CD4-positive, alpha-beta T cell treated with Interleukin-15 for 1 hour (primary cell): ENCODE results near the gene RGS2.
A peak's percentile ranks its signal among the peaks of the same experiment; 100 is the strongest.

Experiments used
- DNase-seq: peaks from one replicate; pipeline ENCODE4 v3.0.0-alpha.2; 2020

The RGS2 gene

GRCh38 chr1:192808518-192809306 is at the start of gene RGS2:
Gene RGS2, plus strand, starts transcription at chr1:192809039. Its CDS starts 33 bp downstream, at chr1:192809072.
- peak; percentile 93 for DNase-seq

- DNase-seq = no peak
Observed at GRCh38 chr1:192759104-192759503, 49.7 kb upstream of the RGS2 start.

GRCh38 chr1:192762265-192762664 is 46.6 kb upstream of the RGS2 start:
- DNase-seq = no peak

- no peak for DNase-seq
Observed at GRCh38 chr1:192763243-192763642, 45.6 kb upstream of the RGS2 start.

- no peak for DNase-seq
Observed at GRCh38 chr1:192763756-192764155, 45.1 kb upstream of the RGS2 start.

- DNase-seq = no peak
Observed at GRCh38 chr1:192764675-192765074, 44.2 kb upstream of the RGS2 start.

- DNase-seq = no peak
Observed at GRCh38 chr1:192766009-192766625, 42.7 kb upstream of the RGS2 start.

- DNase-seq = no peak
Observed at GRCh38 chr1:192766876-192767275, 42.0 kb upstream of the RGS2 start.

- DNase-seq = no peak
Observed at GRCh38 chr1:192767798-192768197, 41.0 kb upstream of the RGS2 start.

- no peak for DNase-seq
Observed at GRCh38 chr1:192768463-192768862, 40.4 kb upstream of the RGS2 start.

- no peak for DNase-seq
Observed at GRCh38 chr1:192771341-192771740, 37.5 kb upstream of the RGS2 start.

GRCh38 chr1:192775631-192776030 is 33.2 kb upstream of the RGS2 start:
- DNase-seq = no peak

GRCh38 chr1:192776206-192776605 is 32.6 kb upstream of the RGS2 start:
- no peak for DNase-seq

GRCh38 chr1:192776998-192777397 is 31.8 kb upstream of the RGS2 start:
- DNase-seq = no peak

GRCh38 chr1:192783791-192784190 is 25.0 kb upstream of the RGS2 start:
- DNase-seq = no peak

GRCh38 chr1:192784397-192784796 is 24.4 kb upstream of the RGS2 start:
- no peak for DNase-seq

GRCh38 chr1:192786576-192786975 is 22.3 kb upstream of the RGS2 start:
- DNase-seq = no peak

- DNase-seq = no peak
Observed at GRCh38 chr1:192787914-192788585, 20.8 kb upstream of the RGS2 start.

GRCh38 chr1:192789871-192790270 is 19.0 kb upstream of the RGS2 start:
- no peak for DNase-seq

- DNase-seq = no peak
Observed at GRCh38 chr1:192792628-192793027, 16.2 kb upstream of the RGS2 start.

GRCh38 chr1:192793983-192794767 is 14.7 kb upstream of the RGS2 start:
- DNase-seq = no peak

GRCh38 chr1:192794768-192795035 is 14.1 kb upstream of the RGS2 start:
- DNase-seq = no peak

- no peak for DNase-seq
Observed at GRCh38 chr1:192795916-192796618, 12.8 kb upstream of the RGS2 start.
